ENCODE results near the gene SPNS1. TPM values are rescaled to one million over a fixed set of nuclear protein-coding genes. Genes with fewer than 3 reads are reported as not detected.
A peak's percentile ranks its signal among the peaks of the same experiment; 100 is the strongest.

The SPNS1 gene
- total and polyA plus RNA-seq, 2 of the 8 experiments (the other 6 are each of a cell fraction or from before 2014, with no cell fraction given) = 48.8 to 66.9 TPM

DNA sequence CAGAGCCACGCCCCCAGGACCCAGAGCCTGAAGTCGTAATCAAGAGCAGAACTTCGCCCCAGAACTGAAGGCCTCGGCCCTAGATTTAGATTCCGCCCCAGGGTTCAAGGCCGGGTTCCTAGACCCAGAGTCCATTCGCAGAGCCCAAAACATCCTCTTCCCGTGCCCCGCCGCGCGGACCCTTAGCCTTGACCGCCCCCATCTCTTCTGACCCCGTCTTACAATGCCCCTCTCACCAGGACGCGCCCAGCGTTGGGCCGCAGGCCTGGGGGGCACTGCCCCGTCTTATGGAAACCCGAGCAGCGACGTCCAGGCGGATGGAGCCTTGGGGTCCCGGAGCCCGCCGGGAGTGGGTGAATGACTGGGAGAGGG, 37.8 kb upstream of the SPNS1 start:
- Histone ChIP-seq H3K27me3 (replicated peaks in 1 of 4; ENCODE audit: control insufficient read depth in 3 of 4, extremely low read depth in 1 of 4, insufficient read depth in 3 of 4, low read length in 3 of 4) (no peaks in the 10 kb centered on the region), H2BK12ac (ENCODE audit: low read depth, low read length) (no peak overlapping the region), H2BK120ac (replicated peaks; ENCODE audit: low read depth, low read length) (no peak overlapping the region), H3K79me2 (ENCODE audit: control insufficient read depth in 1 of 2, insufficient read depth in 2 of 2, low read length in 2 of 2) (no peaks in the 10 kb centered on the region), H3K4me1 (replicated peaks in 1 of 4; ENCODE audit: control insufficient read depth in 3 of 4, insufficient read depth in 4 of 4, low read length in 3 of 4) (no peaks in the 10 kb centered on the region; a peak in 1 of 7 replicates), H3K23ac (ENCODE audit: insufficient read length) (no peak overlapping the region), H4K5ac (ENCODE audit: insufficient read length, low read depth, low read length) (no peak overlapping the region), H2BK20ac (ENCODE audit: low read length) (no peak overlapping the region), H3K4me3 (ENCODE audit: extremely low read depth in 1 of 4, insufficient read depth in 2 of 4, low read depth in 3 of 4, low read length in 4 of 4) (no peak overlapping the region), H4K91ac (replicated peaks; ENCODE audit: insufficient read length, low read length) (no peak overlapping the region), H3K4me2 (ENCODE audit: insufficient read depth in 1 of 2, low read depth in 2 of 2, low read length in 2 of 2) (peak overlapping the region in 1 of 2 experiments; percentile 59; a peak in 1 of 4 replicates), H3K27ac (ENCODE audit: low read depth, low read length) (no peak overlapping the region), H3K79me1 (ENCODE audit: low read depth, low read length) (no peaks in the 10 kb centered on the region), H3K4ac (replicated peaks; ENCODE audit: insufficient read length, low read depth, low read length) (no peak overlapping the region), H3K36me3 (ENCODE audit: control insufficient read depth in 2 of 4, insufficient read depth in 4 of 4, low read length in 3 of 4) (no peaks in the 10 kb centered on the region), H3K9ac (replicated peaks in 1 of 4; ENCODE audit: extremely low read depth in 1 of 4, low read depth in 3 of 4, low read length in 3 of 4) (no peak overlapping the region), H4K20me1 (replicated peaks in 1 of 2; ENCODE audit: control insufficient read depth in 1 of 2, insufficient read depth in 2 of 2, low read length in 2 of 2) (no peaks in the 10 kb centered on the region), H2AK5ac (ENCODE audit: low read depth, low read length) (no peak overlapping the region), H3K56ac (replicated peaks; ENCODE audit: insufficient read length, low read depth, low read length) (no peak overlapping the region), H3K9me3 (ENCODE audit: insufficient read depth in 2 of 2, low read depth in 1 of 2, low read length in 1 of 2) (no peaks in the 10 kb centered on the region), H2BK15ac (ENCODE audit: low read length) (no peak overlapping the region), H3K23me2 (ENCODE audit: low read depth, low read length) (peaks cover 2% of the 10 kb centered on the region; the same call in 1 of the 2 replicates), H4K8ac (ENCODE audit: extremely low read depth, insufficient read depth, low read length) (peak overlapping the region; percentile 87; the same call in 1 of the 2 replicates), H2BK5ac (ENCODE audit: low read depth, low read length) (no peak overlapping the region), H3K14ac (ENCODE audit: insufficient read length) (no peak overlapping the region), H2AFZ (ENCODE audit: low read length) (no peak overlapping the region), H3K18ac (ENCODE audit: extremely low read depth, low read length) (no peak overlapping the region)
- POLR2A ChIA-PET (ENCODE audit: partially characterized antibody) = interaction anchor here (0.9 to 3.3 kb wide), 7 partner anchors 9 to 115 kb away, joined by 3 to 23 read pairs (median 7); partner anchors contain the start of genes ATXN2L, RABEP2 and SH2B1
- DNase-seq (ENCODE audit: low read depth in 1 of 2, low spot score in 2 of 2) (no peak), FAIRE-seq (no peak)
- CTCF ChIA-PET (ENCODE audit: partially characterized antibody) = interaction anchor here (0.6 to 1.8 kb wide), 9 partner anchors 8 to 81 kb away, joined by 3 to 16 read pairs (median 3); no protein-coding TSS in a partner anchor
- WGBS, 2 experiments (ENCODE audit: extremely low coverage in 1 of 2, insufficient coverage in 1 of 2, insufficient read length in 1 of 2, insufficient replicate concordance in 2 of 2, low coverage in 1 of 2, low lambda C conversion rate in 2 of 2, missing lambda C conversion rate in 1 of 2) = 83% methylated on average over 23 of the region's 26 CpGs; no CpG with 5 or more reads in 1 of the 2 experiments
- TF ChIP-seq EZH2 (IDR thresholded peaks at IDR 0.05; ENCODE audit: low read depth, low read length, severe bottlenecking) = no peak
- no peak for TF ChIP-seq SP1 (IDR thresholded peaks at IDR 0.05; ENCODE audit: low read depth, low read length)
- no peak for TF ChIP-seq GABPA (IDR thresholded peaks at IDR 0.05; ENCODE audit: borderline replicate concordance, insufficient read depth, low read length)
- no peak for TF ChIP-seq RNF2 (IDR thresholded peaks at IDR 0.05; ENCODE audit: borderline replicate concordance, low read depth, low read length, missing control alignments, poor library complexity, severe bottlenecking)
- no peak for TF ChIP-seq KDM1A (IDR thresholded peaks at IDR 0.05; ENCODE audit: borderline replicate concordance, low read length)
- TF ChIP-seq POU5F1 (IDR thresholded peaks at IDR 0.05; ENCODE audit: low read depth, low read length) = no peak
- no peak for TF ChIP-seq TCF12 (IDR thresholded peaks at IDR 0.05; ENCODE audit: low read depth, low read length)
- no peak for TF ChIP-seq ZNF274 (IDR thresholded peaks at IDR 0.05; ENCODE audit: borderline replicate concordance, extremely low read depth, low read length)
- TF ChIP-seq SRF (IDR thresholded peaks at IDR 0.05; ENCODE audit: low read depth, low read length) = no peak
- no peak for TF ChIP-seq TEAD4 (IDR thresholded peaks at IDR 0.05; ENCODE audit: low read depth, low read length)
- no peak for TF ChIP-seq HDAC2 (IDR thresholded peaks at IDR 0.05; ENCODE audit: borderline replicate concordance in 1 of 2, low read depth in 2 of 2, low read length in 2 of 2)

Data from H1 (cell line).